HL-60 (cell line): ENCODE results near the gene LYSMD3.
A peak's percentile ranks its signal among the peaks of the same experiment; 100 is the strongest.

Source experiments
- CTCF ChIP-seq: IDR thresholded peaks from one replicate; pipeline ENCODE4 v1.5.1; 2011; ENCODE audit warnings: low read length, control low read depth, inconsistent platforms; ENCODE audit not compliant: insufficient read depth
- POLR2AphosphoS5 ChIP-seq: IDR thresholded peaks from 2 replicates; pipeline ENCODE4 v1.6.1; 2012; ENCODE audit warnings: low read depth
- REST ChIP-seq: IDR thresholded peaks from 2 replicates; pipeline ENCODE4 v1.6.1; 2012; ENCODE audit warnings: low read depth; ENCODE audit not compliant: insufficient replicate concordance

GRCh38 chr5:90529939-90530677 is 724 bp upstream of the LYSMD3 start:
- TF ChIP-seq CTCF (peak; percentile 27), REST (no peak), POLR2AphosphoS5 (no peak)
